GM12864 (cell line): ENCODE results near the gene ABCF2.

Experiments
- DNase-seq: peaks from one replicate; pipeline ENCODE4 v3.0.0-alpha.2; 2011; ENCODE audit warnings: low read depth
- H3K4me3 ChIP-seq: 2 replicates; pipeline ENCODE4 v1.5.1; 2011; ENCODE audit warnings: mild to moderate bottlenecking, low read depth, low read length, control low read depth
- CTCF ChIP-seq: IDR thresholded peaks from 2 replicates; pipeline ENCODE4 v1.5.1; 2011; ENCODE audit warnings: low read depth, mild to moderate bottlenecking, moderate library complexity, low read length, control low read depth, inconsistent platforms; ENCODE audit errors: missing control alignments

The ABCF2 gene

GRCh38 chr7:151260471-151260870 lies 33.5 kb upstream of the ABCF2 start:
- TF ChIP-seq CTCF = no peak

GRCh38 chr7:151257990-151258389 lies 31.0 kb upstream of the ABCF2 start:
- TF ChIP-seq CTCF = no peak
- no peak overlapping the region for H3K4me3 ChIP-seq
- DNase-seq = no peak

More at GRCh38 chr7:151260471-151260870, 33.5 kb upstream of the ABCF2 start:
- DNase-seq = no peak
- H3K4me3 ChIP-seq = no peak overlapping the region

- no peak for DNase-seq
- H3K4me3 ChIP-seq = no peak overlapping the region
- TF ChIP-seq CTCF = no peak
These were observed 29.5 kb upstream of the ABCF2 start for GRCh38 chr7:151256410-151257045.

GRCh38 chr7:151255390-151255789 lies 28.4 kb upstream of the ABCF2 start:
- no peak for DNase-seq
- no peak for TF ChIP-seq CTCF
- no peak overlapping the region for H3K4me3 ChIP-seq

GRCh38 chr7:151254851-151255250 lies 27.8 kb upstream of the ABCF2 start:
- no peak overlapping the region for H3K4me3 ChIP-seq
- no peak for TF ChIP-seq CTCF
- DNase-seq = no peak

GRCh38 chr7:151254316-151254715 lies 27.3 kb upstream of the ABCF2 start:
- no peak for DNase-seq
- no peak for TF ChIP-seq CTCF

More at GRCh38 chr7:151254316-151254715, 27.3 kb upstream of the ABCF2 start:
- H3K4me3 ChIP-seq = no peak overlapping the region
